Stimulated activated CD8-positive, alpha-beta memory T cell treated with anti-CD3 and anti-CD28 coated beads, Interleukin-12 subunit alpha, Interleukin-12 subunit beta, amount 100 ng/mL, for 4 hours (primary cell): ENCODE measurements around the gene RNASE1.
"Not testable (repeated sequence)": the region's sequence is repeated elsewhere in the genome, so short reads cannot be mapped to it uniquely, and the experiment has no call there.

Source experiments
- DNase-seq: peaks from one replicate; pipeline ENCODE4 v3.0.0-alpha.2; 2020; ENCODE audit warnings: low read depth

The RNASE1 gene

DNA sequence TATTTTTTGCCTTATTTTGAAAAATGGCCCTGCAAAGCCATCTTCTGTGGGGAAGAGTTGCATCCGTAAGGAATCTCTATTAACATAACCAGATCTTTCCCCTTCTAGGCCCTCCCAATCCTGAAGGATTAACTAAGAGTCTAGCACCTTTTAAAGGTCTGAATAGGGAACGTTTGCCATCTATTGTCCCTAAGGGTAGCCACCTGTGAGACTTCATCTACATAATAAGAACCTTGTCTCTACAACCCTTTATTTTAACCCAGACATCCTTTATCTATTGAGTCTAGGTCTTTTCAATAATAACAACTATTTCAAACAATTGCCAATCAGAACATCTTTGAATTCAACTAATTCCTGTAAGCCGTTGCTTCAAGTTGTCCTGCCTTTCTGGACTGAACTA, 30.0 kb downstream of the RNASE1 start:
- no peak for DNase-seq

GRCh38 chr14:20769421-20769820, 33.2 kb downstream of the RNASE1 start:
- DNase-seq = no peak

DNA sequence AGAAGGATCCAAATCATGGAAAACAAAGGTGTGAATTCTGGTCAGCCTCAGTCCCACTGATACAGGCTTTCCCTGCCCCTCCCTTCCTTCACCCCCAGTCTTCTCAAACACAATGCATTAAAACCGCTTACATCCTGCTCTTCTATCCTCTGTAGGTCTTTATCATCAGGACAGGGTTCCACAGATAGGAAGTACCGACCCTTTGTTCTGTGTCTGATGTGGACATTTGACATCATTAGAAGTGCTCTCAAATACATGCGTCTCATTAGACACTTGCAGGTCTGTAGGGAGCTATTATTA, 34.1 kb downstream of the RNASE1 start:
- no peak for DNase-seq

DNA sequence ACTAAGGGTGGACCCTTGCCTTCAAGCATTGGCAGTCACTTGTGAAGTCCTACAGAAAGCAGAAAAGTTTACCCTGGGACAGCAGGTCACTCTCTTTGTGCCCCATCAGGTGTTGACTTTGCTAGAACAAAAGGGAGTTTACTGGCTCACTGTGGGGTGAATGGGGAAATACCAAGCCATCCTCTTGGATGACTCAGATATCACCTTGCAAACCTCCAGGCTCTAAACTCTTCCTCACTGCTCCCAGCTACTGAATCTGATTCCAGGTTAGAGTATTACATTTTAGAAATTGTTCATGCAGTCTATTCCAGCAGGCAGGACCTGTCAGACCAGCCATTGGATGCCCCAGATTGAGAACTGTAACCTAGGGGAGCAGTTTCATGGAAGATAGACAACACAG, 41.7 kb downstream of the RNASE1 start:
- no peak for DNase-seq

DNA sequence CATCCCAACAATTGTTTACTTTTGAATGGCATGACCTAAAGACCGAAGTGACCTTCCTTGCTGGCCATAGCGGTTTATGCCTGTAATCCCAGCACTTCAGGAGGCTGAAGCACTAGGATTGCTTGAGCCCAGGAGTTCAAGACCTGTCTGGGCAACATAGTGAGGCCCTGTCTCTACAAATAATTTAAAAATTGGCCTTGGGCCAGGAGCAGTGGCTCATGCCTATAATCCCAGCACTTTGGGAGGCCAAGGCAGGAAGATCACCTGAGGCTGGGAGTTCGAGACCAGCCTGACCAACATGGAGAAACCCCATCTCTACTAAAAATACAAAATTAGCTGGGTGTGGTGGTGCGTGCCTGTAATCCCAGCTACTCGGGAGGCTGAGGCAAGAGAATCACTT, 43.2 kb downstream of the RNASE1 start:
- not testable (repeated sequence) for DNase-seq

DNA sequence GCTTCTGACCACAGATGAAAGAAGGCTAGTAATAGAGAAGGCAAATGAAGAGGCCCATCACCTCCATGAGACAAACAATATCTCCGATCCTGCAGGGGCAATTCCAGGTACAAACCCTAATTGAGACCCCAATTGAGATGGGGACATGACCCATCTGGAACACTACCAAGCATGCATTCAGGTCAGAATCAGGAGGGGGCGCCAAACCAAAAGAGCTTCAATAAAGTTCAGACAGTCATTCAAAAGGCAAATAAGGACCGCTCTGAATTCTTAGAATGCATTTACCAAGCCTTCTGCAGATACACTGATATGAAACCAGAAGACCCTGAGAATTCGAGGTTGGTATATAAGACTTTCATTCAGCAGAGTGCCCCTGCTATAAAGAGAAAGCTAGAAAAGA, 44.7 kb downstream of the RNASE1 start:
- no peak for DNase-seq

GRCh38 chr14:20755037-20755436, 47.6 kb downstream of the RNASE1 start:
- no peak for DNase-seq

DNA sequence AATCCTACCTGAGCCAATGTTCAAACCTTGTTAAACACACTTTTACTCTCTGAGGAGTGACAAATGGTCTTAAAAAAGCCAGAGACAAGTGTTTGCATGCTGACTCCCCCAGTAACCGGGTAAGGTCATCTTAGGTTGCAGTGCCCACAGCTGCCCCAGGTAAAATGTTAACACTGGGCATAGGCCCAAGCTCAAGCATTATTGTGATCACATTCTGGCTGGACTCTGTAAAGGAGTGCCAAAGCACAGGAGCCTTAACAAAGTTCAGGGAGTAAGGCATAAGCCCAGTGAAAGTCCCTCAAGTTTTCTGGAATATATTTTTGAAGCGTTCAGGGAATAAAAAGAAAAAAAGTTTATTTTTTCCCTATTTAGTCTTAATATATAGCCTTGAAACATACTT, 48.3 kb downstream of the RNASE1 start:
- DNase-seq = no peak

DNA sequence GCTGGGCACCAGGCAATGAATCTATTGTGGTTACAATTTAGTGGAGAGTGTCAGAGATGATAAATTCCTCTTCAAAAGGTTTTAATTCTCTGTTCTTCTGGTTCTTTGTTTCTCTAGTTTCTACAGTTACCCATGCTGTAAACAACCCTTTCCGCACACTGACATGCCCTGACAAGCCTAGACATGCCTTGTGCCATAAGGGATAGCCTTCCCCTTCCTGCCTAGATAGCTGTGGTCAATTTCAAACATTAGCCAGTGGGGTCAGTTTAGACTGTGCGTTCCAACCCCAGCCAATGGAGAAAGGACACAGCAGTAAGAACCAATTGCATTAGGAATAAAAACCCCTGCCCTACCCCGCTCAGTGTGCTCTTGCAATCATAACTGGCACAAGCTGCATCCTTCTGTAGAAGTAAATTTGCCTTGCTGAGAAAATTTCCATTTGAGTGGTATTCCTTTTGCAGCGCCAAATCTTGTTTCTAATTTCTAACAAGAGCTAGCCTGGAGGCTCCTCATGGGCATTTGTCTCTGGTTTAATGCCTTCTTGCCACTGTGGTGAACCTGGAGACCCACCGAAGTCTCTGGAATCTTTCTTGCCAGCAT, 50.6 kb downstream of the RNASE1 start:
- DNase-seq = no peak
